ENCODE results near the gene ZNF487.

GRCh38 chr10:43502931-43503330 lies 66.0 kb downstream of the ZNF487 start:
- TF ChIP-seq EZH2 (IDR thresholded peaks at IDR 0.05), result no peak
- TF ChIP-seq POLR2AphosphoS5 (IDR thresholded peaks at IDR 0.05; ENCODE audit: borderline replicate concordance, low read depth, low read length), result no peak
